IMR-90 (cell line): ENCODE measurements around the gene WDR27. TPM values are rescaled to one million over a fixed set of nuclear protein-coding genes. Genes with fewer than 3 reads are reported as not detected.

Source experiments
- ATAC-seq: fragments of 200-7000 bp; cut with Tn5 transposase; 2 replicates; pipeline ENCODE4 v1.9.1; 2020; ENCODE audit warnings: low read depth, mild to moderate bottlenecking, moderate library complexity
- BruUV-seq: library from RNA; stranded (reverse); fragments of 400-500 nt; replicated peaks from 2 replicates; lab custom pipeline; 2021; lab: Mats Ljungman, UMichigan
- CTCF ChIA-PET: fragments of 300-600 bp; formaldehyde crosslinking; extraction: SDS; loops from one replicate; lab custom pipeline; 2021; ENCODE audit warnings: antibody characterized with exemption; lab: Yijun Ruan, JAX
- POLR2A ChIA-PET: fragments of 300-600 bp; sonication (Branson Sonifier 250); formaldehyde crosslinking; loops from one replicate; lab custom pipeline; 2022; ENCODE audit warnings: antibody characterized with exemption; ENCODE audit not compliant: unreplicated experiment; lab: Charles Lee
- DNase-seq: peaks from one replicate; pipeline ENCODE4 v3.0.0; 2013
- H2AFZ ChIP-seq: replicated peaks from 2 replicates; pipeline ENCODE3; 2013; ENCODE audit warnings: low read length, mild to moderate bottlenecking; ENCODE audit not compliant: poor library complexity
- H2AK5ac ChIP-seq: 2 replicates; pipeline ENCODE4 v1.6.1; 2013; ENCODE audit warnings: low read depth, low read length, inconsistent platforms
- H2AK9ac ChIP-seq: replicated peaks from 2 replicates; pipeline ENCODE3; 2013; ENCODE audit warnings: mild to moderate bottlenecking, low read depth, low read length, moderate library complexity; ENCODE audit not compliant: poor library complexity
- H2BK120ac ChIP-seq: 2 replicates; pipeline ENCODE4 v1.6.1; 2013; ENCODE audit warnings: low read depth, low read length, inconsistent platforms
- H2BK15ac ChIP-seq: 3 replicates; pipeline ENCODE4 v1.6.1; 2013; ENCODE audit warnings: low read depth, low read length, inconsistent platforms
- H2BK20ac ChIP-seq: 2 replicates; pipeline ENCODE4 v1.6.1; 2013; ENCODE audit warnings: low read depth, mild to moderate bottlenecking, inconsistent platforms, low read length, moderate library complexity
- H2BK5ac ChIP-seq: 2 replicates; pipeline ENCODE4 v1.6.1; 2013; ENCODE audit warnings: mild to moderate bottlenecking, low read depth, low read length, inconsistent platforms; ENCODE audit not compliant: poor library complexity, severe bottlenecking
- H3K14ac ChIP-seq: replicated peaks from 2 replicates; pipeline ENCODE4 v1.6.1; 2013; ENCODE audit warnings: low read depth, low read length, inconsistent platforms
- H3K18ac ChIP-seq: 2 replicates; pipeline ENCODE4 v1.6.1; 2013; ENCODE audit warnings: low read depth, low read length, control low read depth
- H3K23ac ChIP-seq: 2 replicates; pipeline ENCODE4 v1.6.1; 2013; ENCODE audit warnings: low read depth, low read length, inconsistent platforms
- H3K27ac ChIP-seq: 2 replicates; pipeline ENCODE4 v1.5.1; 2013; ENCODE audit warnings: mild to moderate bottlenecking, control low read depth, low read length; ENCODE audit not compliant: insufficient read depth
- H3K27me3 ChIP-seq: 2 replicates; pipeline ENCODE4 v1.6.1; 2013; ENCODE audit warnings: low read length; ENCODE audit not compliant: control insufficient read depth, insufficient read depth
- H3K36me3 ChIP-seq: 2 replicates; pipeline ENCODE4 v1.6.1; 2013; ENCODE audit warnings: low read length, mixed read lengths; ENCODE audit not compliant: control insufficient read depth, insufficient read depth
- H3K4ac ChIP-seq: 2 replicates; pipeline ENCODE4 v1.6.1; 2013; ENCODE audit warnings: low read depth, low read length, inconsistent platforms
- H3K4me1 ChIP-seq: 2 replicates; pipeline ENCODE4 v1.6.1; 2013; ENCODE audit warnings: low read length, mixed read lengths; ENCODE audit not compliant: control insufficient read depth, insufficient read depth
- H3K4me2 ChIP-seq: 2 replicates; pipeline ENCODE4 v1.6.1; 2013; ENCODE audit warnings: low read depth, mild to moderate bottlenecking, control low read depth, low read length, moderate library complexity
- H3K4me3 ChIP-seq: 2 replicates; pipeline ENCODE4 v1.5.1; 2013; ENCODE audit warnings: low read depth, mild to moderate bottlenecking, control low read depth, low read length, moderate library complexity; ENCODE audit not compliant: insufficient read depth
- H3K56ac ChIP-seq: 2 replicates; pipeline ENCODE4 v1.6.1; 2013; ENCODE audit warnings: low read length, inconsistent platforms; ENCODE audit not compliant: insufficient read depth; ENCODE audit errors: extremely low read depth
- H3K79me1 ChIP-seq, 2 experiments: 2 replicates each; pipeline ENCODE4 v1.6.1; 2013; ENCODE audit warnings: low read length in 2 of 2, inconsistent platforms in 1 of 2, low read depth in 1 of 2
- H3K9ac ChIP-seq: 2 replicates; pipeline ENCODE4 v1.6.1; 2013; ENCODE audit warnings: low read depth, low read length, control low read depth
- H3K9me1 ChIP-seq: 2 replicates; pipeline ENCODE4 v1.6.1; 2013; ENCODE audit warnings: low read length, inconsistent platforms; ENCODE audit not compliant: insufficient read depth
- H3K9me3 ChIP-seq: 2 replicates; pipeline ENCODE4 v1.6.1; 2013; ENCODE audit warnings: low read length; ENCODE audit not compliant: control insufficient read depth, insufficient read depth
- H4K20me1 ChIP-seq: 2 replicates; pipeline ENCODE4 v1.6.1; 2013; ENCODE audit warnings: low read length, inconsistent platforms; ENCODE audit not compliant: insufficient read depth
- H4K5ac ChIP-seq: 2 replicates; pipeline ENCODE4 v1.6.1; 2013; ENCODE audit warnings: mild to moderate bottlenecking, low read depth, low read length, control low read depth
- H4K8ac ChIP-seq, 2 experiments: 2 replicates each; pipeline ENCODE4 v1.6.1; 2013; ENCODE audit warnings: low read depth in 2 of 2, low read length in 2 of 2, control low read depth in 1 of 2, inconsistent platforms in 1 of 2
- H4K91ac ChIP-seq: 2 replicates; pipeline ENCODE4 v1.6.1; 2013; ENCODE audit warnings: low read depth, low read length, inconsistent platforms; ENCODE audit not compliant: insufficient read depth
- BHLHE40 ChIP-seq: fragments of 150-350 bp; IDR thresholded peaks from 2 replicates; pipeline ENCODE4 v1.6.1; 2016; ENCODE audit warnings: mild to moderate bottlenecking, low read depth, low read length
- CHD1 ChIP-seq: IDR thresholded peaks from 2 replicates; pipeline ENCODE4 v1.6.1; 2012; ENCODE audit warnings: low read depth, low read length, improper control_type of control experiment
- CTCF ChIP-seq: conservative IDR thresholded peaks from 2 replicates; pipeline ENCODE4 v1.5.1; 2012; ENCODE audit warnings: mild to moderate bottlenecking, low read depth, low read length, improper control_type of control experiment
- ELK1 ChIP-seq: fragments of 150-350 bp; IDR thresholded peaks from 2 replicates; pipeline ENCODE4 v1.6.1; 2016; ENCODE audit warnings: low read depth, mild to moderate bottlenecking, low read length, moderate library complexity, borderline replicate concordance
- FOS ChIP-seq: fragments of 150-350 bp; IDR thresholded peaks from 2 replicates; pipeline ENCODE4 v1.6.1; 2016; ENCODE audit warnings: low read depth, low read length
- MAZ ChIP-seq: IDR thresholded peaks from 2 replicates; pipeline ENCODE4 v1.6.1; 2012; ENCODE audit warnings: low read depth, mild to moderate bottlenecking, low read length, improper control_type of control experiment, moderate library complexity, borderline replicate concordance
- MXI1 ChIP-seq: IDR thresholded peaks from 2 replicates; pipeline ENCODE4 v1.6.1; 2012; ENCODE audit warnings: low read depth, mild to moderate bottlenecking, low read length, moderate library complexity, borderline replicate concordance
- NFE2L2 ChIP-seq: fragments of 150-350 bp; IDR thresholded peaks from 2 replicates; pipeline ENCODE4 v1.6.1; 2016; ENCODE audit warnings: low read depth, mild to moderate bottlenecking, low read length
- POLR2A ChIP-seq: IDR thresholded peaks from 2 replicates; pipeline ENCODE4 v1.6.1; 2012; ENCODE audit warnings: mild to moderate bottlenecking, low read depth, low read length
- RCOR1 ChIP-seq: IDR thresholded peaks from 2 replicates; pipeline ENCODE4 v1.6.1; 2012; ENCODE audit warnings: mild to moderate bottlenecking, low read length, improper control_type of control experiment; ENCODE audit not compliant: insufficient replicate concordance
- RFX5 ChIP-seq: IDR thresholded peaks from 2 replicates; pipeline ENCODE4 v1.8.0; 2012; ENCODE audit warnings: low read depth, mild to moderate bottlenecking, low read length, moderate library complexity
- SMC3 ChIP-seq: fragments of 150-350 bp; IDR thresholded peaks from 2 replicates; pipeline ENCODE4 v1.6.1; 2016; ENCODE audit warnings: low read depth, mild to moderate bottlenecking, antibody characterized with exemption, low read length, moderate library complexity
- USF2 ChIP-seq: fragments of 150-350 bp; IDR thresholded peaks from 2 replicates; pipeline ENCODE4 v1.6.1; 2017; ENCODE audit warnings: mild to moderate bottlenecking, antibody characterized with exemption, low read length, low read depth
- WGBS, 2 experiments: methylation state at CpG; one replicate each; pipeline versions ENCODE4 v1.1.5 to v1.1.7; 2013; ENCODE audit warnings: missing lambda C conversion rate in 2 of 2; ENCODE audit not compliant: insufficient read length in 1 of 2; ENCODE audit errors: extremely low coverage in 2 of 2; 5-methylcytosine and 5-hydroxymethylcytosine counted together
- dilution Hi-C: fragments of 300-500 bp; cut with HindIII; formaldehyde crosslinking; loops from one replicate; pipeline ENCODE4 v1.14.3; 2018; ENCODE audit warnings: low sequenced_read_pairs; ENCODE audit not compliant: unreplicated experiment
- in situ Hi-C: fragments of 300-500 bp; cut with MboI; formaldehyde crosslinking; loops from 3 replicates; pipeline ENCODE4 v1.14.3; 2019; ENCODE audit warnings: low sequenced_read_pairs, inconsistent platforms, mixed read lengths
- intact Hi-C: fragments of 100-400 bp; cut with micrococcal nuclease; formaldehyde crosslinking; loops from 2 replicates; pipeline ENCODE4 v1.10.0; 2022
- polyA plus RNA-seq, 3 experiments: library from polyadenylated mRNA; depleted of rRNA; stranded (reverse); fragments of >200 nt; gene quantifications; 2 replicates each; pipeline ENCODE4 v1.2.3, GENCODE V29; 2012; ENCODE audit warnings: low replicate concordance in 1 of 3
- total RNA-seq: library from RNA; depleted of rRNA; stranded (reverse); fragments of >200 nt; gene quantifications from 2 replicates; pipeline ENCODE4 v1.2.3, GENCODE V29; 2012

Gene WDR27
- total and polyA plus RNA-seq, 2 of the 4 experiments (the other 2 are of a cell fraction), result 7.0 to 18.5 TPM

- no peak overlapping the region for H4K91ac ChIP-seq
- no peak overlapping the region for H2BK5ac ChIP-seq
- H2BK120ac ChIP-seq, result no peak overlapping the region
- H3K23ac ChIP-seq, result no peak overlapping the region
- H4K5ac ChIP-seq, result no peak overlapping the region
- H3K27ac ChIP-seq, result no peak overlapping the region
- no peak overlapping the region for H3K9ac ChIP-seq
- DNase-seq (no peak), ATAC-seq (no peak)
- no peaks in the 10 kb centered on the region for H3K27me3 ChIP-seq
- H2AK5ac ChIP-seq, result no peak overlapping the region
- 93% methylated on average over 3 of the region's 9 CpGs; no CpG with 5 or more reads in 1 of the 2 experiments for WGBS, 2 experiments
- intact Hi-C loops, result no loop called here
- dilution Hi-C loops, result no loop called here
- no peak for TF ChIP-seq RFX5
- TF ChIP-seq POLR2A, result no peak
- no peak for TF ChIP-seq BHLHE40
- TF ChIP-seq FOS, result no peak
- no peak for TF ChIP-seq RCOR1
- TF ChIP-seq MAZ, result no peak
- TF ChIP-seq CTCF, result no peak
- no peak for TF ChIP-seq NFE2L2
- no peak for TF ChIP-seq ELK1
- no peak for TF ChIP-seq USF2
- TF ChIP-seq SMC3, result no peak
- no peak for TF ChIP-seq MXI1
- no peak for TF ChIP-seq CHD1
- 0 out of 2 replicates have a peak, but pooled peaks cover 5% of the 10 kb centered on the region for H3K9me1 ChIP-seq
- H3K14ac ChIP-seq, result no peak overlapping the region
- in situ Hi-C loops, result no loop called here
- H4K8ac ChIP-seq, result no peak overlapping the region
- CTCF ChIA-PET, result no interaction called here
- H3K4me2 ChIP-seq, result no peak overlapping the region
- no peak overlapping the region for H3K4me3 ChIP-seq
- H3K4ac ChIP-seq, result no peak overlapping the region
- H3K79me1 ChIP-seq, result no peaks in the 10 kb centered on the region
- H3K56ac ChIP-seq, result no peak overlapping the region
- H3K36me3 ChIP-seq, result peaks cover 7% of the 10 kb centered on the region
- no peak overlapping the region for H2BK15ac ChIP-seq
- H2BK20ac ChIP-seq, result no peak overlapping the region
- no peaks in the 10 kb centered on the region for H3K9me3 ChIP-seq
- no peaks in the 10 kb centered on the region for H3K4me1 ChIP-seq
- no peak overlapping the region for H2AFZ ChIP-seq
- no peaks in the 10 kb centered on the region for H4K20me1 ChIP-seq
- no peak overlapping the region for H2AK9ac ChIP-seq
- no peak overlapping the region for H3K18ac ChIP-seq
- no TSS peak for BruUV-seq
- POLR2A ChIA-PET, result no interaction called here
Observed at GRCh38 chr6:169648617-169649016, 53.2 kb downstream of the WDR27 start.
